Measurements from ENCODE around the gene ORAI2. TPM values are rescaled to one million over a fixed set of nuclear protein-coding genes. Genes with fewer than 3 reads are reported as not detected.
A peak's percentile ranks its signal among the peaks of the same experiment; 100 is the strongest.
"Not testable (repeated sequence)": the region's sequence is repeated elsewhere in the genome, so short reads cannot be mapped to it uniquely, and the experiment has no call there.

The ORAI2 gene
- total RNA-seq, 2 donors from 2014 or later, result 37.8 to 42.2 TPM

DNA sequence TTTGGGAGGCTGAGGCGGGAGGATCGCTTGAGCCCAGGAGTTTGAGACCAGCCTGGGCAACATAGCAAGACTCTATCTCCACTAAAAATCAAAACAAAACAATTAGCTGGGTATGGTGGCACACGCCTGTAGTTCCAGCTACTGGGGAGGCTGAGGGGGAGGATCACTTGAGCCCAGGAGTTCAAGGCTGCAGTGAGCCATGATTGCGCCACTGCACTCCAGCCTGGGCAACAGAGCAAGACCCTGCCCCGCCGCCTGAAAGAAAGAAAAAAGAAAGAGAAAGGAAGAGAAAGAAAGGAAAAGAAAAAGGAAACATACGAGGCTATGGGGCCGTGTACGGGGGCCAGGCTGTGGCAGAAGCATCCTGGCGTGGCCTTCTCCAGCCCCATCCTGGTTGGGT lies 21.6 kb downstream of the ORAI2 start:
- not testable (repeated sequence) for H3K4me1 Mint-ChIP-seq (ENCODE audit: low read depth); H3K27me3 Mint-ChIP-seq (ENCODE audit: low read depth); H3K4me3 Mint-ChIP-seq; H3K36me3 Mint-ChIP-seq (ENCODE audit: insufficient read depth in 2 of 2); ATAC-seq (replicated peaks in 1 of 2); H3K27ac Mint-ChIP-seq; H3K9me3 Mint-ChIP-seq; DNase-seq

DNA sequence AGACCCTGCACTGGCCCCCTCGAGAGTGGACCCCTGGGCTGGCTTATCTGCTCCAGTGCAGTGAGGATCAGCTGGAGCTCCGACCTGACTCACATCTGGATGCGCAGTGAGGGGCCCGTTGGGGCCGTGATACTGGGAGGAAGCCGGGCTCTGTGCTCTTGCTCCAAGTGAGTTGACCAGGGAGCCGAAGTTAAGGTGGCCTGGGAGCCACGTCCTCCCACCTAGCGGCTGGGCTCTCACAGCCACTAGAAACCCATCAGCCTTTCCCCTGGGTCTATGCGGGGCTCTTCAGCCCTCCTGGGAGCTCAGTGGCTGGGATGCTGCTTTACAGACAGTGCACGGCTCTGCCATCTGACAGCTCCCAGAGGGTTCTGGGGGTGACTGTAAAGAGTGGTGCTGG lies 22.2 kb downstream of the ORAI2 start:
- no peak for ATAC-seq (replicated peaks in 1 of 2)
- H3K4me3 Mint-ChIP-seq, result no peak overlapping the region
- H3K4me1 Mint-ChIP-seq (ENCODE audit: low read depth), result no peaks in the 10 kb centered on the region
- no peaks in the 10 kb centered on the region for H3K9me3 Mint-ChIP-seq
- no peaks in the 10 kb centered on the region for H3K27me3 Mint-ChIP-seq (ENCODE audit: low read depth)
- DNase-seq, result no peak
- peaks cover 0 to 3% of the 10 kb centered on the region in 2 donors for H3K36me3 Mint-ChIP-seq (ENCODE audit: insufficient read depth in 2 of 2)
- no peak overlapping the region for H3K27ac Mint-ChIP-seq

DNA sequence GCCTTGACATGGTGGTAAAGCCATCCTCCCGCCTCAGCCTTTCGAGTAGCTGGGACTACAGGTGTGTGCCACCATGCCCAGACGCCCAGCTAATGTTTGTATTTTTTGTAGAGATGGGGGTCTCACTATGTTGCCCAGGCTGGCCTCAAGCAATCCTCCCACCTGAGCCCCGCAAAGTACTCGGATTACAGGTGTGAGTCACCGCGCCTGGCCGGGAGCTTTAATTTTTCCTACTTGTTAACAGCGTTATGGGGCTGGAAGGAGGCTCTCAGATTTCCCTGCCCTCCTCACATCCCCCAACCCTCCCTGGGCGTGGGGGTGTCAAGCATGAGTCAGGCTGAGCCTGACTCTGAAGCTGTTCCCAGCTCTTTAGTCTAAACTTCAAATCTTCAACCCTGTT lies 23.0 kb downstream of the ORAI2 start:
- Mint-ChIP-seq H3K27ac (no peak overlapping the region), H3K36me3 (ENCODE audit: insufficient read depth in 2 of 2) (peaks cover 0 to 3% of the 10 kb centered on the region in 2 donors)
- no peak for ATAC-seq (replicated peaks in 1 of 2)

DNA sequence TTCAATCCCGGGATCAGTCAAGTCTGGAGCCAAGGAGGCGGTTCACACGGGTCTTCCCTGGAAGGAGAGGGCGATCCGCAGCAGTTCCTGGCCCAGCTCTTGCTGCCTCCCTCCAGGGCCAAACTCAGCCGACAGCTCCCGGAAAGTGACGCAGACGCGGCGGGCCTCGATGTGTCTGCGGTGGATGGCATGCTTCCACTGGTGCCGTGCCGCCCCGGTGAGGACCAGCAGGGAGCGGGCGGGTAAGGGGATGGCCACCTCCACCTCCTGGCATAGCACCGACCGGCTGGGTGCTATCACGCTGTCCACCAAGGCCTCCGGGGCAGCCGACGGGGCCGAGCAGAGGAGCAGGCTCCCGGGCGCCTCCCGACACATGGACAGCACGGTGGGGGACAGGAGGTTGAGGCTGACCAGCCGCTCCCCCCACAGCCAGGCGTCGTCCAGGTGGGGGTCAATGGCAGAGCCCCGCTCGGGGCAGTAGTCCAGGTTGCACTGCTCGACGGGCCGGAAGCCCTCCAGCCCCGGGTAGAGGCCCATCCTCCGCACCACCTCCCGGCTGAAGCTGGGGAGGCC lies 24.1 kb downstream of the ORAI2 start:
- Mint-ChIP-seq H3K27ac (no peak overlapping the region), H3K27me3 (ENCODE audit: low read depth) (no peaks in the 10 kb centered on the region), H3K4me3 (no peak overlapping the region), H3K36me3 (ENCODE audit: insufficient read depth in 2 of 2) (peaks cover 0 to 5% of the 10 kb centered on the region in 2 donors), H3K9me3 (no peaks in the 10 kb centered on the region), H3K4me1 (ENCODE audit: low read depth) (peaks cover 8% of the 10 kb centered on the region)
- DNase-seq, result no peak
- ATAC-seq (replicated peaks in 1 of 2), result no peak

More for the DNA sequence above, 23.0 kb downstream of the ORAI2 start:
- no peak overlapping the region for H3K4me3 Mint-ChIP-seq
- H3K4me1 Mint-ChIP-seq (ENCODE audit: low read depth), result no peaks in the 10 kb centered on the region
- no peak for DNase-seq
- H3K9me3 Mint-ChIP-seq, result no peaks in the 10 kb centered on the region
- no peaks in the 10 kb centered on the region for H3K27me3 Mint-ChIP-seq (ENCODE audit: low read depth)

DNA sequence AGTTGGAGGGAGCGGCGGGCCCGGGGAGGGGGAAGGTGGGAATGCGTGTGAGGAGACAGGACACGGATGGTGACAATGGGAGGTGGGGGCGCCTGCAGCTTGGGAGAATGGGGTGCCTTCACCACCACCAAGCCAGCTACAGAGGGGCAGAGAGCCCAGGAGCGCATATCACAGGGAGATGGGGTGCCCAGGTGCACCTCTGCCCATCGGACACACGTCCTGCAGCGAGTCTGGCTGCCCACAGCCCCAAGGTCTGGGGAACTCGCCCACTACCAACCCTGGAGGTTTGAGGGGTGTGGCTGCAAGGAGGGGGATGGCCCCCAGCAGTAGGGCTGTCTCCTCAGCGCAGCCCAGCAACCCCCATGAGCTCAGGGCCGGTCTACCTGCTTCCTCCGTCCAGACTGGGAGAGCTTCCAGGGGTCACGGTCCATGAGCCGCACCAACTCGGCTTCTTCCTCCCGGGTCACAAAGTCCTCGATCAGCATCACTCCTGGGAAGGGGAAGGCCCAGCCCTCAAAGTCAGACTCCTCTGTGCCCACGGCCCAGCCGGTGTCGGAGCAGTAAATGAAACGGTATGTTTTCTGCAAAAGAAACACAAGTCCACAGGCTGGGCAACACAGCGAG lies 26.0 kb downstream of the ORAI2 start:
- Mint-ChIP-seq H3K4me3 (no peak overlapping the region), H3K36me3 (ENCODE audit: insufficient read depth in 2 of 2) (peaks cover 0 to 5% of the 10 kb centered on the region in 2 donors), H3K4me1 (ENCODE audit: low read depth) (peaks cover 24% of the 10 kb centered on the region), H3K27ac (no peak overlapping the region), H3K27me3 (ENCODE audit: low read depth) (no peaks in the 10 kb centered on the region), H3K9me3 (no peaks in the 10 kb centered on the region)
- ATAC-seq (replicated peaks in 1 of 2), result no peak
- no peak for DNase-seq

DNA sequence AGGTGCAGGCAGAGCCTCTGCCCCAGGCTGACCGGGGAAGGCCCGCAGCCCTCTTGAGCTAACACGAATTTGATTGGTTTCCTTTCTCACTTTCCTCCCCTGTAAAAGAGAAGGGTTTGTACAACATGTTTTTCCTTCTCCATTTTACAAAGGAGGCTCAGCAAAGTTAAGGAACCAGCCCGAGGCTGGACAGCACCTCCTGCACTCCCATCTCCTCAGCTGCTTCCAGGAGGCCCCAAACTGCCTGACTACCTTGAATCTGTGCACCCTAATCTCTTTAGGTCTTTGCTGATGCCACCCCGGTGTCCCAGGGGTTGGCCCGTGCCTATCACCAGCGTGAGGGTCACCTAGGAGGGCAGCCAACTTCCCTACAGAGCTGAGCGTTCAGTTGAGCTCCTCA lies 27.1 kb downstream of the ORAI2 start:
- Mint-ChIP-seq H3K36me3 (ENCODE audit: insufficient read depth in 2 of 2) (peaks cover 0 to 5% of the 10 kb centered on the region in 2 donors), H3K27me3 (ENCODE audit: low read depth) (no peaks in the 10 kb centered on the region), H3K4me1 (ENCODE audit: low read depth) (peaks cover 24% of the 10 kb centered on the region), H3K27ac (no peak overlapping the region), H3K9me3 (no peaks in the 10 kb centered on the region), H3K4me3 (no peak overlapping the region)
- ATAC-seq (replicated peaks in 1 of 2), result no peak
- no peak for DNase-seq

DNA sequence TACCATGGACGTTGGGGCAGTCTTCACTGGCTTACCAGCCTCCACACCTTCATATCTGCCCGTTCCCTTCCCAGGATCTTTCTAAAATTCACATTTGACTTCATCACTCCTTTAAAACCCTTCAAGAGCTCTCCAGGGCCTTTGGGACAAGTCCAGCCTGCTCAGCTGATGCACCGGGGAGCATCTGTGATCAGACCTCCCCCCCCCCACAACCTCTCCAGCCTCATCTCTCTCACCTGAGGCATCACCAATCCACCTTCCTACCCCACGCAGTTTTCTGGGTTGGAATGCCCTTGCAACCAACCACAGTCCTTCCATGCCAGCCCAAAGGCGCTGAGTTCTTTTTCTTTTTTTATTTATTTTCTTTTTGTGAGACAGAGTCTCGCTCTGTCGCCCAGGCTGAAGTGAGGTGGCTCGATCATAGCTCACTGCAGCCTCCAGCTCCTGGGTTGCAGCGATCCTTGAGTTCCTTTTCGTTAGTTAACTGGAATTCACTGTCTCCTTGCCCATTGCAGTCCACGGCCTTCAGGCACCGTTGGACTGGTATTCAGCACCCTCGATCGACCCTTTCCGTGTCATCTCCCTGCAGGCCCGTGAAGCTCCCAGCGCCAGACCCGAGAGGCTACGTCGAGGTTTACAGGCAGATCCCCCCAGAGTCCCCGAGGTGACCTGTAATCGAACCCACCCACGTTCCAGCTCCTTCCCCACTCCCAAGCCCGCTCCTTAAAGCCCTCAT lies 30.6 kb downstream of the ORAI2 start:
- Mint-ChIP-seq H3K27ac (peak overlapping the region; percentile 79), H3K4me3 (peak overlapping the region; percentile 94 to 96)
- ATAC-seq (replicated peaks in 1 of 2), result no peak

DNA sequence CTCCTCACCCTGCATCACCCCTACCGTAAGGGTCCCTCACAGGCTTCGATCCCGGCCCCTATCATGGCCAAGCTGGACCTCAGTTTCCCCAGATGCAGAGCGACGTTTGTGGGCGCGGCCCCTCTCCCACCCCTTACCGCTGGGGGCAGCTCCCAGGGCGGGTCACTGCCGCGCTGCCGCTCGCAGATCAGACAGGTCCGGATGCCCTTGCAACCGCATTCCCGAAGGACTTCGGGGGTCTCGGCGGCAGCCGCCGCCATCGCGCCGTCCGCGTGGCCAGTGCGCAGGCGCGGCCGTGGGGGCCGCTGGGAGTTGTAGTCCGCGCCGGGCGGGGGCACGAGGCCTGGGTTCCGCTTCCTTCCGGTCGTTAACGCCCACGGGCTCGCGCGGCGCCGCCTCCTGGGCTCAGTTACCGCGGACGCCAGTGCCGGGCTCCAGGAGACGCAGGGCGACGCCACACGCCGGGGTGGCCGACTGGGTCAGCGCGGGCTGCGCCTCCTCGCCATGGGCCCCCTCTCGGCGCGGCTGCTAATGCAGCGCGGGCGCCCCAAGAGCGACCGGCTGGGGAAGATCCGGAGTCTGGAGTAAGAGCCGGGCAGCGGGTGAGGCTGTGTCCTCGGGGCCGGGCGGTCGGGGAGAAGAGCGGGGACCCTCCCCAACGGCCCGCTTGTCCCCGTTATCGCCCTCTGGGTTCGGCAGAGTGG lies 31.4 kb downstream of the ORAI2 start, which contains the start of the genes ALKBH4 and LRWD1:
Gene ALKBH4 (minus strand): TSS at position 287 of the 704 bp plus-strand sequence. CDS start 27 bp downstream, at position 260.
Gene LRWD1 (plus strand): TSS at position 408 of the 704 bp plus-strand sequence. CDS start 97 bp downstream, at position 505.
- Mint-ChIP-seq H3K9me3 (no peaks in the 10 kb centered on the region), H3K27ac (peak within 1 kb of the TSS; percentile 79), H3K4me3 (peak within 1 kb of the TSS; percentile 94 to 96), H3K36me3 (ENCODE audit: insufficient read depth in 2 of 2) (peaks cover 0 to 2% of the 10 kb centered on the region in 2 donors), H3K27me3 (ENCODE audit: low read depth) (no peaks in the 10 kb centered on the region), H3K4me1 (ENCODE audit: low read depth) (peaks cover 37% of the 10 kb centered on the region)
- peak; percentile 98 for DNase-seq
- ATAC-seq (replicated peaks in 1 of 2), result peak; percentile 96

More for the DNA sequence above, 30.6 kb downstream of the ORAI2 start:
- Mint-ChIP-seq H3K9me3 (no peaks in the 10 kb centered on the region), H3K27me3 (ENCODE audit: low read depth) (no peaks in the 10 kb centered on the region), H3K4me1 (ENCODE audit: low read depth) (peaks cover 37% of the 10 kb centered on the region), H3K36me3 (ENCODE audit: insufficient read depth in 2 of 2) (peaks cover 0 to 3% of the 10 kb centered on the region in 2 donors)
- DNase-seq, result no peak

DNA sequence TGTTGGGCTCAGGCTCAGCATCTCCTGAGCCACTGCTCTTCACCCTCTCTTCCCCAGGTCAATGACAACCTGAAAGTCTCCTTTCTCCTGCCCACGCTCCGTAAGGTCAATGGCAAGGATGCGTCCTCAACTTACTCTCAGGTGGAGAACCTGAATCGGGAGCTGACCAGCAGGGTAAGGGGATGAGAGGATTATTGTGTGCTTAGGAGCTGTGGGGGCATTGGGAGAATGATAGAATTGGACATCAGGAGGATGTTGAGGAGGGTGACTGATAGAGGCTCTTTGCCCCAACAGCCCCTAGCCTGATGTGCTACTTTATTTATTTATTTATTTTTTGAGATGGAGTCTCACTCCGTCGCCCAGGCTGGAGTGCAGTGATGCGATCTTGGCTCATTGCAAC lies 32.7 kb downstream of the ORAI2 start:
- Mint-ChIP-seq H3K27me3 (ENCODE audit: low read depth) (no peaks in the 10 kb centered on the region), H3K27ac (no peak overlapping the region), H3K4me3 (peak overlapping the region; percentile 94 to 96), H3K9me3 (no peaks in the 10 kb centered on the region), H3K36me3 (ENCODE audit: insufficient read depth in 2 of 2) (peaks cover 0 to 2% of the 10 kb centered on the region in 2 donors), H3K4me1 (ENCODE audit: low read depth) (peaks cover 37% of the 10 kb centered on the region)
- no peak for ATAC-seq (replicated peaks in 1 of 2)
- no peak for DNase-seq

DNA sequence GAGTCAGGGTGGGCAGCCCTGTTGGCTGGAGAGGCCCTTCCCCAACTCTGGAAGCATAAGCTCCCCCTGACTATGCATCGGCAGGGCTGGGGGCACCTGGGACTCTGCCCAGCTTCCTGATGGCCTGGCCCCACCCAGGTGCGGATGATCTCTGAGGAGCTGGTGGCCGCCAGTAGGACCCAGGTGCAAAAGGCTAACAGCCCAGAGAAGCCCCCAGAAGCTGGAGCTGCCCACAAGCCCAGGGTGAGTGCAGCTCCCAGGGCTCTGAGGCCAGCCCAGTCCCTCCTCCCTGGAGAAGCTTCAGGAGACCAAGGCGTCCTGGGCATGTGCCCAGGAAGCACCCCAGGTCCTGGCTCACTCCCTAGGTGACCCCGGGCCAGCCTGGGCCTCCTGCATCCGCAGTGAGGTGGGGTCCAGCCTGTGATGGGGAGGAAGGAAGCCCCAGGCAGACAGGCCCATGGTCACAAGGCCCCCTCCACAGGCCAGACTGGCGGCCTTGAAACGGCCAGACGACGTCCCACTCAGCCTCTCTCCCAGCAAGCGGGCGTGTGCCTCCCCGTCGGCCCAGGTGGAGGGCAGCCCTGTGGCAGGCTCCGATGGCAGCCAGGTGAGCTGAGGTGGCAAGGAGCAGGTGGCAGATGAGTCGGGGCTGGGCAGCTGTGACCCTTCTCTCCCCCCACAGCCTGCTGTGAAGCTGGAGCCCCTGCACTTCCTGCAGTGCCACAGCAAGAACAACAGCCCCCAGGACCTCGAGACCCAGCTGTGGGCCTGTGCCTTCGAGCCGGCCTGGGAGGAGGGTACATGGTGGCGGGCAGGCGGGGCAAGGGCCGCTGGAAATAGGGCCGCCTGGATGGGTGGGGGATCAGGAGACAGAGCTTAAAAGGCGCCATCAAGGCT lies 34.5 kb downstream of the ORAI2 start:
- Mint-ChIP-seq H3K27ac (no peak overlapping the region), H3K9me3 (no peaks in the 10 kb centered on the region), H3K27me3 (ENCODE audit: low read depth) (no peaks in the 10 kb centered on the region), H3K36me3 (ENCODE audit: insufficient read depth in 2 of 2) (no peaks in the 10 kb centered on the region), H3K4me1 (ENCODE audit: low read depth) (peaks cover 24% of the 10 kb centered on the region), H3K4me3 (no peak overlapping the region)
- DNase-seq (no peak), ATAC-seq (replicated peaks in 1 of 2) (no peak)

DNA sequence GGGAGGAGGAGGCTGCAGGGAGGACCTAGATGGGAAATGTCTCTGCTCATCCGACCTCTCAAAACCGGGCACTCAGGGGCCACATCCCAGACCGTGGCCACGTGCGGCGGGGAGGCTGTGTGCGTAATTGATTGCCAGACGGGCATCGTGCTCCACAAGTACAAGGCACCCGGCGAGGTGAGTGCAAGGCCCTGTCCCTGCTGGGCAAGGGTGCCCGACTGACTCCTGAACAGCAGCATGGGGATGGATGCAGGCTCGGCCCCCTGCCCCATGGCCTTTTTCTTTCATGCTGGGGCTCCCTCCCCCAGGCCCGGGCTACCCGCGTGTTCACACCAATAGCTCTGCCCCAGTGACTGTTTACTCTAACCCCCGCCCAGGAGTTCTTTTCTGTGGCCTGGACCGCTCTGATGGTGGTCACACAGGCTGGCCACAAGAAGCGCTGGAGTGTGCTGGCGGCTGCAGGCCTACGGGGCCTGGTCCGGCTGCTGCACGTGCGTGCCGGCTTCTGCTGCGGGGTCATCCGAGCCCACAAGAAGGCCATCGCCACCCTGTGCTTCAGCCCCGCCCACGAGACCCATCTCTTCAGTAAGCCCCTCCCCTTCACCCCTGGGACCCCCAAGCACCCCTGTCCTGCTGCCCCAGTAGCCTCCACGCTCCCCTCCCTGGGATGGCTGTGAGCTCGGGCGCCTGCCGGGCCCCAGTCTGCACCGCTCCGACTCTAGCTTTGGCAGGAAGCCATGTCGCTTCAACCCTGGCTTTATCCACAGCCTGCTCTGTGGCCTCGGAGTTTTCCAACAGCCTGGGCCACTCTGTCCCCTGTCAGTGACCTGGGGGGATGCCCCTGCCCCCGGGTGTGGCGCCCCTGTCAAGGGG lies 35.3 kb downstream of the ORAI2 start:
- Mint-ChIP-seq H3K36me3 (ENCODE audit: insufficient read depth in 2 of 2) (no peaks in the 10 kb centered on the region), H3K4me1 (ENCODE audit: low read depth) (peaks cover 19% of the 10 kb centered on the region), H3K27ac (no peak overlapping the region), H3K27me3 (ENCODE audit: low read depth) (no peaks in the 10 kb centered on the region), H3K4me3 (no peak overlapping the region), H3K9me3 (no peaks in the 10 kb centered on the region)
- DNase-seq, result no peak
- no peak for ATAC-seq (replicated peaks in 1 of 2)
